NCI-H526 treated with DMSO at 0.1 percent for 48 hours (cell line): ENCODE data around the gene CFAP54.
"Not testable (repeated sequence)": the region's sequence is repeated elsewhere in the genome, so short reads cannot be mapped to it uniquely, and the experiment has no call there.

Source experiments
- DNase-seq: peaks from one replicate; lab custom pipeline; 2025; lab: John Stamatoyannopoulos, UW

CFAP54 gene

GRCh38 chr12:96635844-96636243 lies 146.5 kb downstream of the CFAP54 start:
- DNase-seq: no peak

- no peak for DNase-seq
Measured at GRCh38 chr12:96636895-96637294, 147.5 kb downstream of the CFAP54 start.

GRCh38 chr12:96648923-96649322 lies 159.5 kb downstream of the CFAP54 start:
- no peak for DNase-seq

GRCh38 chr12:96652870-96653269 lies 163.5 kb downstream of the CFAP54 start:
- no peak for DNase-seq

GRCh38 chr12:96658075-96658474 lies 168.7 kb downstream of the CFAP54 start:
- no peak for DNase-seq

GRCh38 chr12:96669786-96670185 lies 180.4 kb downstream of the CFAP54 start:
- no peak for DNase-seq

GRCh38 chr12:96670334-96670899 lies 181.0 kb downstream of the CFAP54 start:
- no peak for DNase-seq

- not testable (repeated sequence) for DNase-seq
Measured at GRCh38 chr12:96675519-96675918, 186.1 kb downstream of the CFAP54 start.

GRCh38 chr12:96677363-96677762 lies 188.0 kb downstream of the CFAP54 start:
- no peak for DNase-seq

GRCh38 chr12:96687719-96688118 lies 198.3 kb downstream of the CFAP54 start:
- DNase-seq: no peak

GRCh38 chr12:96698521-96698920 lies 209.1 kb downstream of the CFAP54 start:
- no peak for DNase-seq

GRCh38 chr12:96698965-96699364 lies 209.6 kb downstream of the CFAP54 start:
- no peak for DNase-seq

GRCh38 chr12:96701856-96702255 lies 212.5 kb downstream of the CFAP54 start:
- DNase-seq: no peak

GRCh38 chr12:96710127-96710745 lies 220.9 kb downstream of the CFAP54 start:
- DNase-seq: peak; percentile 99

- DNase-seq: no peak
Measured at GRCh38 chr12:96711364-96711763, 222.0 kb downstream of the CFAP54 start.

- no peak for DNase-seq
Measured at GRCh38 chr12:96714199-96714598, 224.8 kb downstream of the CFAP54 start.

GRCh38 chr12:96719660-96720362 lies 230.4 kb downstream of the CFAP54 start:
- no peak for DNase-seq

- DNase-seq: no peak
Measured at GRCh38 chr12:96720363-96720705, 231.0 kb downstream of the CFAP54 start.

GRCh38 chr12:96729466-96729865 lies 240.1 kb downstream of the CFAP54 start:
- DNase-seq: not testable (repeated sequence)

GRCh38 chr12:96729886-96730285 lies 240.5 kb downstream of the CFAP54 start:
- DNase-seq: no peak

- no peak for DNase-seq
Measured at GRCh38 chr12:96743606-96744005, 254.2 kb downstream of the CFAP54 start.

- no peak for DNase-seq
Measured at GRCh38 chr12:96749999-96750398, 260.6 kb downstream of the CFAP54 start.

- DNase-seq: no peak
Measured at GRCh38 chr12:96751626-96752025, 262.2 kb downstream of the CFAP54 start.

GRCh38 chr12:96752211-96752610 lies 262.8 kb downstream of the CFAP54 start:
- no peak for DNase-seq
